PC-9 (cell line): ENCODE data around the gene RHOT1.

ENCODE experiments used
- EZH2 ChIP-seq: fragments of 200-600 bp; sonication (generic); IDR thresholded peaks from 2 replicates; pipeline ENCODE4 v1.8.0; 2017; ENCODE audit warnings: antibody characterized with exemption, low read depth
- TF ChIP-seq, protein P1 (sequence below): fragments of 200-600 bp; sonication (generic); conservative IDR thresholded peaks from 2 replicates; pipeline ENCODE4 v1.6.1; 2017; ENCODE audit warnings: mixed run types, antibody characterized with exemption, mild to moderate bottlenecking, moderate library complexity

DNA sequence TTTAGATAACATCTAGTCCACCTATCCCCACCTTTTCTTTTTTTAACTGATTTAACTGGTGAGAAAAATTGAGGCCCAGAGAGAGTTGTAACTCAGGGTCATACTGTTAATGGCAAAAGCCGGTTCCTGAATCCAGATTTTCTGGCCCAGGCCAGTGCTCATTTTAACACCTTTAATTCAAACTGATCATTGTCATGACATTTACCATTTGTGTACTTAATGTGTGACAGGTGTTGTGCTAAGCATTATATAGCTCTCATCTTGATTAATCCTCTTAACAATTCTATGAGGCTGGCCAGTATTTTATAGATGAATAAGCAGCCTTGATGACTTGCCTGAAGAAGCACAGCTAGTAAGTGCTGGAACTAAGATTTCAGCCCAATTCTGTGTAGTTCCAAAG, 14.4 kb downstream of the RHOT1 start:
- TF ChIP-seq, protein P1, sequence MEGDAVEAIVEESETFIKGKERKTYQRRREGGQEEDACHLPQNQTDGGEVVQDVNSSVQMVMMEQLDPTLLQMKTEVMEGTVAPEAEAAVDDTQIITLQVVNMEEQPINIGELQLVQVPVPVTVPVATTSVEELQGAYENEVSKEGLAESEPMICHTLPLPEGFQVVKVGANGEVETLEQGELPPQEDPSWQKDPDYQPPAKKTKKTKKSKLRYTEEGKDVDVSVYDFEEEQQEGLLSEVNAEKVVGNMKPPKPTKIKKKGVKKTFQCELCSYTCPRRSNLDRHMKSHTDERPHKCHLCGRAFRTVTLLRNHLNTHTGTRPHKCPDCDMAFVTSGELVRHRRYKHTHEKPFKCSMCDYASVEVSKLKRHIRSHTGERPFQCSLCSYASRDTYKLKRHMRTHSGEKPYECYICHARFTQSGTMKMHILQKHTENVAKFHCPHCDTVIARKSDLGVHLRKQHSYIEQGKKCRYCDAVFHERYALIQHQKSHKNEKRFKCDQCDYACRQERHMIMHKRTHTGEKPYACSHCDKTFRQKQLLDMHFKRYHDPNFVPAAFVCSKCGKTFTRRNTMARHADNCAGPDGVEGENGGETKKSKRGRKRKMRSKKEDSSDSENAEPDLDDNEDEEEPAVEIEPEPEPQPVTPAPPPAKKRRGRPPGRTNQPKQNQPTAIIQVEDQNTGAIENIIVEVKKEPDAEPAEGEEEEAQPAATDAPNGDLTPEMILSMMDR, result no peak
- no peak for TF ChIP-seq EZH2
